GM19452 (cell line): ENCODE measurements around the gene CACNA1D.
"Not testable (repeated sequence)": the region's sequence is repeated elsewhere in the genome, so short reads cannot be mapped to it uniquely, and the experiment has no call there.

Experiments
- ATAC-seq: cut with Tn5 transposase; IDR thresholded peaks from one replicate; pipeline ENCODE4 v1.9.1; 2021; ENCODE audit not compliant: unreplicated experiment

CACNA1D gene

DNA sequence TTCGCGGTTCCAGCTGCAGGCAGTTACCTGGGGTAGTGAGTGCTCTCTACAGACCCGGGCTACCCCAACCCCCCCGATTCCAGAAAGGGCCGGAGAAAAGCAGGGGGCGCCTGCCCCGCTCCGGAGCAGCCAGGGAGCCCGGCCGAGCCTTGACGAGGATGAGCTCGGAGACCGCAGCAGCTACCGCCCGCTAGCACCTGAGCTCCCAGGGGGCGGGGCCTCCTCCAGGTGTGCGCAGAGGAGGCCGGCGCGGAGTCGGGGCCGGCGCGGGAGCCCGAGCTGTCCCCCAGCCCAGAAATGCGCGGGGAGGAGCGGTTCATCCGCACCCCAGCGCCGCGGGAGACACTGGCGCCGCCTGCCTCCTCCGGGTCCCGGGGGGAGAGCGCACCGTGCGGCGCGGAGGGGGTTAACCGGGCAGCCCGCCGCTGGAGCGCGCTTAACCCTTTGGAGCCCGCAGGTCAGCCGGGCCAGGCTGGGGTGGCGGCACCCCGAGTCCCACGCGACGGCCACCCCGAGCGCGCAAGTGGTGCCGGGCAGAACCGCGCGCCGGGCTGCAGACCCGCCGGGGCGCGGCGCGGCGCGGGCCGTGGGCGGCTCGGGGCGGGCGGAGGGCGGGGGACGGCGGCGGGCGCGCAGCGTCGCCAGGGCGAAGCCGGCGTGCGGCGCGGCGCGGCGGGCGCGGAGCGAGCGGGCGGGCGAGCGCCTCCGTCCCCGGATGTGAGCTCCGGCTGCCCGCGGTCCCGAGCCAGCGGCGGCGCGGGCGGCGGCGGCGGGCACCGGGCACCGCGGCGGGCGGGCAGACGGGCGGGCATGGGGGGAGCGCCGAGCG lies at the start of gene CACNA1D:
CACNA1D (plus strand) TSS at position 649 of the 829 bp plus-strand sequence. CDS start 556 bp downstream, outside the sequence.
- no peak for ATAC-seq

DNA sequence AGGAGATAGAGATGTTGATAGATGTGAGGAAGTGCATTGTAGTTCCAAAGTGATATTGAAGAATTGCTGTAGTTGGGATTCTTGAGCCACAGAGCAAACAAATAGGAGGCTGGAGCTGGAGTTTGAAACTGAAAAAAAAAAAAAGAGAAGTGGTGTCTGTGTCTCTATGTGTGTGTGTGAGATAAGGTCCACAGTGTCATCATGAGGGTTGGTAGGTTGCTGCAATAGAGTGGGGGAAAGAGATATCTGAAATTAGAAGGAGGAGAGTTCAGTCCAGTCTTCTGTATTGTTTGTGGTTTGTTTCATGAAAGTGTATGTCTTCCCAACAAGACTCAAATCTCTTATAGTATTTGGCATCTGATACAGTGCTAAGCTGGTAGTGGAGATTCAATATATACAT lies 37.3 kb upstream of the CACNA1D start:
- no peak for ATAC-seq

DNA sequence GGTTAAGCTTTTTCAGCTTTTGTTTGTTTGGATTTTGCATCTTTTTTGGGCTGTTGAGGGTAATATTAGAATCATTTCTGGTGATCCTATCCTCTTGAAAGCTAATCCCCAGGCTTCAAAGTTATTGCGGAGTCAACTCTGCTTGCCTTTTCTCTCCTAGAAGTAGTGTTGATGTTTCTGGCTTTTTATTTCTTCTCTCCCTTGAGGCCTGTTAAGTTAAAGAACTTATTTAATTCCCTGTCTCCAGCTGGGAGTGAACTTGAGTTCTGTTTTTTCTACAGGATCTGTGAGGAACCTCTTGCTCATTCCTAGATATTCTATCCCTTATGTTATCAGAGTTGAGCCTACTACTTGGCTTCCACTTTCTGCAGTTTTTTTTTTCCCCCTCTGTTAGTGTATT lies 34.1 kb upstream of the CACNA1D start:
- no peak for ATAC-seq

DNA sequence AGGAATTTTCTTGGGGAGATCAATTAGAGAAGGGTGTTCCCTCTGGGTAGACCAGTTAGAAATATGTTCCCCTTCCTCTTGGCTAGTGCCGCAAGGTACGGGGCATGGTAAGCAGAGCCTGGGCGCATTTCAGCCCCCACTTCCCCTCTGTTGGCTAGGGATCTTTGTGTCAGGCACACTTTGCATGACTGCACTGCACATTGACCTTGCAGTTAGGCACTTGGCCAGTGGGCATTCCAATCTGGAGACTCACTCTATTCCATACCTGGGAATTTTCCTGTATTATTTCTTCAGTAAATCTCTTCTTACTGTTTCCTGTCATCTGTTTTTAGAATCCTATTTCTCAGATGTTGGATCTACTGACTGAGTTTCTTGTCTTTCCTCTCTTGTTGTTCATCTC lies 30.0 kb upstream of the CACNA1D start:
- ATAC-seq = no peak

DNA sequence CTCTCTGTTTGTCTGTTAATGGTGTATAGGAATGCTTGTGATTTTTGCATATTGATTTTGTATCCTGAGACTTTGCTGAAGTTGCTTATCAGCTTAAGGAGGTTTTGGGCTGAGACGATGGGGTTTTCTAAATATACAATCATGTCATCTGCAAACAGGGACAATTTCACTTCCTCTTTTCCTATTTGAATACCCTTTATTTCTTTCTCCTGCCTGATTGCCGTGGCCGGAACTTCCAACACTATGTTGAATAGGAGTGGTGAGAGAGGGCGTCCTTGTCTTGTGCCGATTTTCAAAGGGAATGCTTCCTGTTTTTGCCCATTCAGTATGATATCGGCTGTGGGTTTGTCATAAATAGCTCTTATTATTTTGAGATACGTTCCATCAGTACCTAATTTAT lies 24.7 kb upstream of the CACNA1D start:
- not testable (repeated sequence) for ATAC-seq

DNA sequence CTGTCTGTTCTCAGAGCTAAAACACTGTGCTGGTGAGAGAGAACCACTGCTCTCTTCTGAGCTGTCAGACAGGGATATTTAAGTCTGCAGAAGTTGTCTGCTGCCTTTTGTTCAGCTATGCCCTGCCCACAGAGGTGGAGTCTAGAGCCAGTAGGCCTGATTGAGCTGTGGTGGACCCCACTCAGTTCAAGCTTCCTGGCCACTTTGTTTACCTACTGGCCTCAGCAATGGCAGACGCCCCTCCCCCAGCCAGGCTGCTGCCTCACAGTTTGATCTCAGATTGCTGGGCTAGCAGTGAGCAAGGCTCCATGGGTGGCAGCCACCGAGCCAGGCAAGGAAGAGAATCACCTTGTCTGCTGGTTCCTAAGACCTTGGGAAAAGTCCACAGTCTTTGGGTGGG lies 21.0 kb upstream of the CACNA1D start:
- no peak for ATAC-seq

DNA sequence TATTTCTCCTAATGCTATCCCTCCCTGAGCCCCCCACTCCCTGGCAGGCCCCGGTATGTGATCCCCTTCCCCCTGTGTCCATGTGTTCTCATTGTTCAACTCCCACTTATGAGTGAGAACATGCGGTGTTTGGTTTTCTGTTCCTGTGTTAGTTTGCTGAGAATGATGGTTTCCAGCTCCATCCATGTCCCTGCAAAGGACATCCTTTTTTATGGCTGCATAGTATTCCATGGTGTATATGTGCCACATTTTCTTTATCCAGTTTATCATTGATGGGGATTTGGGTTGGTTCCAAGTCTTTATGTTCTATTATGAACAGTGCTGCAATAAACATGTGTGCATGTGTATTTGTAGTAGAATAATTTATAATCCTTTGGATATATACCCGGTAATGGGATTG lies 18.0 kb upstream of the CACNA1D start:
- not testable (repeated sequence) for ATAC-seq

DNA sequence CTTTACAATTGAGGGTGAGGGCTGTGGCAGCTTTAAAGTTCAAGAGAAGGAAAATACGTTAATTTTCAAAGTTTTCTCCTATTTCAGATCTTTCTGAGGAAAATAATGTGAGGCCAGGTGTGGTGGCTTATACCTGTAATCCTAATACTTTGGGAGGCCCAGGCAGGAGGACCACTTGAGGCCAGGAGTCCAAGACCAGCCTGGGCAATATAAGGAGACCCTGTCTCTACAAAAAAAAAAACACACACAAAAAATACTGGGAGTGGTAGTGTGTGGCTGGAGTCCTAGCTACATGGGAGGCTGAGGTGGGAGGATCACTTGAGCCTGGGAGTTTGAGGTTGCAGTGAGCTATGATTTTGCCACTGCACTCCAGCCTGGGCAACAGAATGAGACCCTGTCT lies 16.7 kb upstream of the CACNA1D start:
- ATAC-seq = not testable (repeated sequence)

DNA sequence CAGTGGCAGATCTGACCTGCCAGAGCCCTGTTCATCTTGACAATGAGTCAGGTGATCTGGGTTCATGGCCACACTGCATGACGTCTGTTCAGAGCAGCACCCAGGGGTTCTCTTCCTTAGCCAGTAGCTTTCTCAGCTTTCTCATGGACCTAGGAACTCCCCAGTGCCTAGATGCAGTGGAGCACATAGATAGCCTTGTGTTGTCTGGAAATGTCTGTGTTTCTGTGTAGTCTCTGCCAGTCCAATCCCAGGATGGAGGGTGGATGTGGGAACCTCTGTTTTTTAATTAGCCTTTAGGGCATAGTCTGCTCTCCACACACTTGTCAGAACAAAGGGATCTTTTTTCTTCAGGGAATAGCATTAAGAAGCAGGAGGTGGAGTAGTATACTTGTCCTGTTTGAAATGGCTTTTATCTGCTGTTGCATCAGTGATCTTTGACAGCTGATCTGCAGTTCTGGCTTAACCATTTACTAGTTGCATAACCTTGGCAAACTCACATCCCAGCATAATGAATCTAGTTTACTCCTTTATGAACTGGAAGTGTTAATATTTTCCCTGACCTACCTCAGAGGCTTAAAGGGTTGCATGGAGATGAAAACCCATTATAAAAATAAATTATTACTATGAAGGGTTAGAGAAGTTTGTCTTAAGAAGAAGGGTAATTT lies 16.1 kb upstream of the CACNA1D start:
- no peak for ATAC-seq

DNA sequence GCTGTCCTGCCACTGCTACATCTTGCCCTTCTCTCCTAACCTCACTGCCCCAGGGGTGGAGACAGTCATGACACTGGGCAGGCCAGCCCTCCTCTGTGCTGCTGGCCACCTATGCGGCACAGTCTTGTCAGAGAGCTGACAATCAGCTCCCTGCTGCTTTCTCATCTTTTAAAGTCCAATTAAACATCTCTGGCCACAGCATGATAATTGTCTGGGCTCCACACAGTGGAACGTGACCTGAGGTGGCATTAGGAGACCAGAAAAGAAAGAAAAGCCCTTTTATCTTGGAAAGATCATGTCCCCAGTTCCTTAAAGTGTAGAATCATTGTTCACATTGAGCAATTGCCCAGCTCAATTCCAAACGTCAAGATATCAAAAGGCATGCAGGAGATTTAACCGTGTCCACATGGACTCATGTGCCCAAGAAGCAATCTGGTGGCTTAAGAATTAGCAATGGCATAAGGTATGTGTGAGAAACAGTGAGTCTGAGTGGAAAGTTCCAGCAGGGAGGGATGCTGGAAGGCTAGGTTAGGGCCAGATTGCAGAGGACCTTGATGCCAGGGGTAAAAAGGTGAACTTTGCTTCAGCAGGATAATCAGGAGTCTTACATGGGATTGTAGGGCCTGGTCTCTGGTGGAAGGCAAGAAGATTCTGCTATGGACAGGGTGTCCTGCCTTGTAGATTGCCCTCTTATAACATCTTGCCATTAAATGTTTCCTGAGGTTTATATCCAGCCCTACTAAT lies 15.3 kb upstream of the CACNA1D start:
- no peak for ATAC-seq

DNA sequence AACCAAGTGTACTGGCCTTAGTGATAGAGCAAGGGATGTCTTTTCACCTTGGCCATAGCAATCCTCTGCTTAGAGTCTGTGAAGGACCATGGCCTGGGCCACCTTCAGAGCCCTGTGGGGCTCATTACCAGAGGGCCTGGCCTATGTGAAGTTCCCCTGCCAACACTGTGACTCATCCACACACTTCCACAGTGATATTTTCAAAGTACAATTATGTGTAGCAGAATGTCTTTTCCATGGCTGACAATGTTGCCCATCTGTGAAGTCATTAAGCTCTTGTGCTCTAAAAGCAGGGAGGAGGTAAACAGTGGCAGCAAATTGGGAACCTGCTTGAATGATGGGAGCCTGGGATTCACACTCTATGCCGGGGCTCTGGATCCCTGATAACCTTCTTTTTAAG lies 12.2 kb upstream of the CACNA1D start:
- ATAC-seq = no peak

DNA sequence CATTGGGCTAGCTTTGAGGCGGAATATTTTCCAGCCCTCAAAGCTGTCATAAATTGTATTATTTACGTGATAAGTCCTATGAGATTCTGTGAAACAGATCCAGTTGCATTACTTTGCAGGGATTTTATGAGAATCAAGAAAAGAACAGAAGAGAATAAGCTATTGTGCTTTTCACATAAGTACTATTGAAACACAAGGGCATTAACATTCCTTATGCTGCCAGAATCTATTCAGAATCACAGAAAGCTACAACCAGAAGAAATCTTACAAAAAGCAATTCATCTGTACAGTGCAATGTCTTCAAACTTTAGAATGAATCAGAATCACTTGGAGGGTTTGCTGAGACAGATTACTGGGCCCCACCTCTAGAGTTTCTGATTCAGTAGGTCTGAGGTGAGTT lies 10.6 kb upstream of the CACNA1D start:
- ATAC-seq = no peak

DNA sequence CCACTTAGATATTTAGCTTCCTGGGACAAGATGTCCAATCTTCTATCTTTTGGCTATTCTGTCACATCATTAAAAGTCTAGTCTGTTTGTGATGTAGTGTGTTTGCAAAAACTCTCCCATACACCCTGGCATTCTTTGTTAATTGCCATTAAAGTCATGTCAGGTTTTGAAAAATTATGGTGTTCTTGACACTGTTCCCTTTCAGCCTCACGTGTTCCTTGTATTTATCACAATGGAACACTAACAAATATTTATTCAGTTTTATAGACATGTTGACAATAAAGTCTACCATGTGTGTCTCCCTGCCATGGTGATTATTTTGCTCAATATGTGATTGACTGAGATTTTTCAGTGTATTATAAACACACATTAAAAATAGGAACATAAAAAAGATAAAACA lies 9.4 kb upstream of the CACNA1D start:
- ATAC-seq = no peak

DNA sequence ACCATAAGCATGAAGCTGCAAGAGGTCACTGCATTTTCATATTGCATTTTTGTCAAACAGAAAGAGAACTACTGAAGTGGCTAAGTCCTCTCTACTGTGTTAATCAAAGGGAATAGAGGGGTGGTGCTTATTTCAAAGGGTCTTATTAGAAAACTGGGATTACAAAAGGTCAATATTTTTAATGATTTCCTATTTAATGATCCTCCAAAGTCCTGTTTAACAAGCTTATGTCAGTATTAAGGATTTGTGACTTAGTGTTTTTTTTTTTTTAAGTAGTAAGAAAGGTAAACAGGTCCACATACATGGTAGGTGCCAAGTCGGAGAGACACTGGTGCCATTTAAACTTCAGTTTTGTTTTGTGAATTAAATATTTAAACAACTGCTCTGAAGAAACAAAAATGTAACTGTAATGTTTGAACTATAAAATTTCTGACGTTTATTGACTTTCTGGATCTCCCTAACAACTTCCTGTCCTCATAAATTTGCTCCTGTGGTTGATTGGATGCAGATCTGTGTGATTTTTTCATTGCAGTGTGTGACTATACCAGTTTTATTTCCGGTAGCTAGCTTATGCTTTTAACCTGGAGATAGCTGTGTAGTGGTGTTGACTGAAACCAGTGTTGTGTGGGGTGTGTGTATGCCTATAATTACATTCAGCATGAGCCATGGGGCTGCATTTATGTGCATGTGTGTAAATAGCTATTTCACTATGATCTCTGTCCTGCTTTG lies 8.6 kb upstream of the CACNA1D start:
- no peak for ATAC-seq

DNA sequence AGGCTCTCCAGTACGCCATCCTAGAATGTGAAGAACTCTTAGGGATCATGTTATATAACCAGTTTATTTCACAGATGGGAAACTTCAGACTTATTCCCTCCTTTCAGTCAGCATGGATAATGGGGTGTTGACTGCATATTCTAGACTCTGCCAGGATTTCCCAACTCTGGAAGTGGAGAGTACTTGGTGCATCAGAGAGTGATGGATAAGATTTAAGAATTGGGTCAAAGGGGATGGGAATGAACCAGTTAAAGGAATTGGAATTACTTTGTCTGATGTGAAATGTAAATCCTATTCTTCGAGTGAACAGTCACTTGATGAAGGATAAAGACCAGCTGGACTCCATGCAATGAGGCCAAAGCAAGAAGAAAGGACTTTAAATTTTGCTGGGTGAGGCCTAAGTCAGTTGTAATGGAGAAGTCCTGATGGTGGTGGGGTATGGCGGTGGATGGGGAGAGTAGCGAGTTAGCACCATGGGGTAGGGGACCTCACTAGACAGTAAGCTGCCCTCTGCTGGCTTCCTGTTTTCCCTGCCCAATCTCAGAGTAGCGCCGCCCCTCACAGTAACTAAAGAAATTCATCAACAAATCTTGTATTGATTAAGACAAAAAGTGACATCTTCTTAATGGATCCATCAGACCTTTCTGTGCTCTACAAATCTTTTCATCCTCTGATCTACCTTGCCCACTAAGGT lies 7.3 kb upstream of the CACNA1D start:
- ATAC-seq = no peak

DNA sequence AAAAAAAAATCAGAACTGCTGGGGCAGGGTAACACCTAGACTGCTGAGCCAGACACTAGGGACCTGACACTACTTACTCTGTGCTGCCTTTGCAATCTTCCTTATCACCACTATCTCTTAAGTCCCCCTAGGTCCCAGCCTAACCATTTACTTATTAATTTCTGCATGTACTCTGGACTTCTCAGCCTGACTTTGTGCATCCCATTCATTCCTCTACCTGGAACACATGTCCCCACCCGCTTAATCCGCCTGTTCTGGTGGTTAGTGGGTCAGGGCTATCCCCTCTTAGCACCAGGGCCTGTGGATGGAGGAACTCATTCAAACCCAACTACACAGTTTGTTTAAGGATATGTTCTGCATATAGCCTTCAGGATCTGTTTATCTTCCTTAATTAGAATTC lies 5.0 kb upstream of the CACNA1D start:
- ATAC-seq = no peak

DNA sequence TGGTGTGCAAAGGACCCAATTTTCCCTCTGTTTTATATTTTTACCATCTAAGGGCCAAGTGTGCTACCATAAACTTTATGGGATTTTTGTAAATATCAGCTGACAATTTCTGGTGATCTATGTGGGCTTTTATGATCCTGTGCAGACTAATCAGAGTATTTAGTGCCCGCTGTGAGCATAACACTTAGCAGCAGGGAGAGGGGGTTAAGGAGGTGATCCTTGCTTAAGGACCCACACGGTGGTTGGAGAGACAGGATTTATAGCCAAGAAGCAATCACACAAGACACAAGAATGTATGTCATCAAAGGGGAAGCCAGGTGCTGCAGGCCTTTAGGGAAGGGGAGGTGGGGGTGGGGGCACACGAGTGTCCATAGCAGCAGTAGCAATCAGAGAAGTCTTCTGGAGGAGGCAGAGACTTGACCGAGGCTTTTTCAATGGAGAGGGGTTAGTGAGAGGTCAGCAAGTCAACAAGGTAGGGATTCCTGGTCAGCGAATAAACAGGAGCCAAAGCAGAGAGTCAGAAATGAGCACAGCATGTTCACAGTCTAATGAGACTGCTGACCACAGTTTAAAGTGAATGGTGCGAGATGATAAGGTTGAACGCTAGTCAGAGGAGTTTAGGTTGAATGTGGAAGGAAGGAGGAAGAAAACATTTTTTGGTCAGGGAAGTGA lies 4.5 kb upstream of the CACNA1D start:
- no peak for ATAC-seq

DNA sequence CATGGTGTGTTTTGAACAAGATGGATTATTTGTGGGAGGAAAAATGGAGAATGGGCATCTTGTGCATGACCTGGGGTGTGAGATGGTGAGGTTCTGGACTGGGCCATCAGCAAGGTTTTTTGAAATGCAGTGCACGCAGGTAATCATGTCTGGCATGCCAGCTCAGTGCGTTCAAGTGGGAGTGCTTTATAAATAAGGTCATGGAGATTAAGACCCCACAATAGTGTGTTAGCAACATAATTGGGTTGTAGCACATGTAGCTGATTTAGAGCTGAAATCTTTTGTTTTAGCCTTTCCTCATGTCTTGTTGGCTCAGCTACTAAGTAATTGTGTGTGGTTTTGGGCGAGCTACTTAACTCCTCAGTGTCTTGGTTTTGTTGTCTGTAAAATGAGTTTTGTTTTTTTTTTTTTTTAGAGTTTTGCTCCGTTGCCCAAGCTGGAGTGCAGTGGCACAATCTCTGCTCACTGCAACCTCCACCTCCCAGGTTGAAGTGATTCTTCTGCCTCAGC lies 3.9 kb upstream of the CACNA1D start:
- no peak for ATAC-seq

DNA sequence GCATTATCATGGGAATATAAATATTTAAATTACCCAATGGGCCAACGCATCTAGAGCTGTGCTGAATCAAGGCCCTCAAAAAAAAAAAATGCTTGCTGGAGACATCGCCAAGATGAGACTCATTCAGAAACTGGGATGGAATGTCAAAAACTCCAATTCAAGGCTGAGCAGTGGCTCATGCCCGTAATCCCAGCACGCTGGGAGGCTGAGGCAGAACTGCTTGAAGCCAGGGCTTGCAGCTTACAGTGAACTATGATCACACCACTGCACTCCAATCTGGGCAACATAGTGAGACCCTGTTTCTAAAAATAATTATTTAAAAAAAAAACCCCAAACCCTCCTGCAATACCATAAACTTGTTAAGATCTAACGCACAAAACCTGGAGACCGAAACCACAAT lies 3.1 kb upstream of the CACNA1D start:
- no peak for ATAC-seq

DNA sequence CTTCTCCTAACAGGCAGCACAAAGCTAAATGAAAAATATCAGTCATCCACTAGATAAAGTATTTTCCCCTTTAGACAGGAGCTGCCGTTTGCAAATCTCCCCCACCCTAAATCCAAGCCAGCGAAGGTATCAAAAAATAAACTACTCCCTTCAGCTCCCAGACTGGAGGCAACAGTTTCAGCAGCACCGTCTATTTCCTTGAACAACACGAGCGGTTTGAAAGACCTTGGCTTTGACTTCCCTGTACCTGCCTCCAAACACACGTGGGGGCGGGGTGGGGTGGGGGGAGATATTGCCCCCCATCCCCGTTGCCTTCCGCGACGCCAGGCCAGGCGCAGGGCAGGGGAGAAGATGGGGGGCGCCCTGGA lies 832 bp upstream of the CACNA1D start:
- ATAC-seq = no peak
